MCF 10A (cell line): Measurements from ENCODE around the gene GRIK1. TPM values are rescaled to one million over a fixed set of nuclear protein-coding genes. Genes with fewer than 3 reads are reported as not detected.

Experiments
- BruUV-seq: library from RNA; stranded (reverse); fragments of 400-500 nt; replicated peaks from 2 replicates; lab custom pipeline; 2021; lab: Mats Ljungman, UMichigan
- CTCF ChIA-PET: fragments of 300-600 bp; sonication (Branson Sonifier 250); formaldehyde crosslinking; extraction: SDS; loops from one replicate; lab custom pipeline; 2021; ENCODE audit warnings: antibody characterized with exemption, inconsistent platforms; lab: Yijun Ruan, JAX
- POLR2A ChIA-PET: fragments of 300-600, 350-650 bp; sonication (Branson Sonifier 250); formaldehyde crosslinking; extraction: SDS; loops from one replicate; lab custom pipeline; 2020; ENCODE audit warnings: antibody characterized with exemption, inconsistent platforms; lab: Yijun Ruan, JAX
- DNase-seq: peaks from one replicate; pipeline ENCODE4 v3.0.0-alpha.2; 2018; ENCODE audit not compliant: unreplicated experiment
- H3K27ac Mint-ChIP-seq: one replicate; pipeline ENCODE4 v1.8.0; 2022; ENCODE audit warnings: mild to moderate bottlenecking, low read depth, mixed read lengths; ENCODE audit not compliant: unreplicated experiment
- H3K27me3 Mint-ChIP-seq: one replicate; pipeline ENCODE4 v1.8.0; 2022; ENCODE audit warnings: mixed read lengths; ENCODE audit not compliant: insufficient read depth, unreplicated experiment
- H3K36me3 Mint-ChIP-seq: one replicate; pipeline ENCODE4 v1.8.0; 2022; ENCODE audit warnings: mild to moderate bottlenecking, moderate library complexity, mixed read lengths; ENCODE audit not compliant: insufficient read depth, unreplicated experiment
- H3K4me1 Mint-ChIP-seq: one replicate; pipeline ENCODE4 v1.8.0; 2022; ENCODE audit warnings: mixed read lengths; ENCODE audit not compliant: insufficient read depth, unreplicated experiment
- H3K4me3 Mint-ChIP-seq: one replicate; pipeline ENCODE4 v1.8.0; 2022; ENCODE audit warnings: mild to moderate bottlenecking, moderate library complexity, mixed read lengths; ENCODE audit not compliant: unreplicated experiment
- H3K9me3 Mint-ChIP-seq: one replicate; pipeline ENCODE4 v1.8.0; 2022; ENCODE audit warnings: mixed read lengths; ENCODE audit not compliant: unreplicated experiment
- intact Hi-C: fragments of 100-400 bp; cut with micrococcal nuclease; formaldehyde crosslinking; loops from 2 replicates; pipeline ENCODE4 v1.14.1; 2022
- total RNA-seq: library from RNA; stranded (reverse); gene quantifications from 2 replicates; pipeline ENCODE4 v1.2.3, GENCODE V29; 2022
- TF ChIP-seq, protein P1 (sequence below): fragments of 200-600 bp; IDR thresholded peaks from one replicate; pipeline ENCODE4 v1.8.0; 2022; ENCODE audit warnings: antibody characterized with exemption, mild to moderate bottlenecking; ENCODE audit not compliant: unreplicated experiment

The GRIK1 gene
- total RNA-seq, 1 experiment from 2014 or later: not detected

DNA sequence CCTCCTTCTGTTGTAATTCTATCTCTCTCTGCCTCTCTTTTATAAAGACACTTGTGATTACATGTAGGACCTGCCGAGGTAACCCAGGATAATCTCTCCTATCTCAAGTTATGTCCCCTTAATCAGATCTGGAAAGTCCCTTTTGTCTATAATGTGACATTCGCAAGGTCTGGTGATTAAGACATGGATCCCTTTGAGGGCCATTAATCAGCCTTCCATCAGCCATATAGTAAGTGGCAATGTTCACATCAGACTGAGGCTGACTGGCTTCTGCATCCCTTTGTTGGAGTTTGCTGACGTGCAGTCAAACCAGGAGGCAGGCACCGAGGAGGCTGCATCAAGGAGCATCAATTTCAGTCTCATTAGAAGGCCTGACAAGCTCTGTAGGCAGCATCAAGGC is 431.5 kb downstream of the GRIK1 start:
- BruUV-seq: no TSS peak
- intact Hi-C loops: no loop called here

GRCh38 chr21:29506947-29507346 is 432.8 kb downstream of the GRIK1 start:
- BruUV-seq: no TSS peak
- Mint-ChIP-seq H3K27me3 (no peaks in the 10 kb centered on the region), H3K27ac (no peak overlapping the region), H3K4me3 (no peak overlapping the region), H3K9me3 (no peaks in the 10 kb centered on the region), H3K36me3 (no peaks in the 10 kb centered on the region), H3K4me1 (no peaks in the 10 kb centered on the region)
- DNase-seq: no peak
- TF ChIP-seq, protein P1, sequence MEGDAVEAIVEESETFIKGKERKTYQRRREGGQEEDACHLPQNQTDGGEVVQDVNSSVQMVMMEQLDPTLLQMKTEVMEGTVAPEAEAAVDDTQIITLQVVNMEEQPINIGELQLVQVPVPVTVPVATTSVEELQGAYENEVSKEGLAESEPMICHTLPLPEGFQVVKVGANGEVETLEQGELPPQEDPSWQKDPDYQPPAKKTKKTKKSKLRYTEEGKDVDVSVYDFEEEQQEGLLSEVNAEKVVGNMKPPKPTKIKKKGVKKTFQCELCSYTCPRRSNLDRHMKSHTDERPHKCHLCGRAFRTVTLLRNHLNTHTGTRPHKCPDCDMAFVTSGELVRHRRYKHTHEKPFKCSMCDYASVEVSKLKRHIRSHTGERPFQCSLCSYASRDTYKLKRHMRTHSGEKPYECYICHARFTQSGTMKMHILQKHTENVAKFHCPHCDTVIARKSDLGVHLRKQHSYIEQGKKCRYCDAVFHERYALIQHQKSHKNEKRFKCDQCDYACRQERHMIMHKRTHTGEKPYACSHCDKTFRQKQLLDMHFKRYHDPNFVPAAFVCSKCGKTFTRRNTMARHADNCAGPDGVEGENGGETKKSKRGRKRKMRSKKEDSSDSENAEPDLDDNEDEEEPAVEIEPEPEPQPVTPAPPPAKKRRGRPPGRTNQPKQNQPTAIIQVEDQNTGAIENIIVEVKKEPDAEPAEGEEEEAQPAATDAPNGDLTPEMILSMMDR: no peak
- ChIA-PET CTCF (no interaction called here), POLR2A (no interaction called here)
- intact Hi-C loops: no loop called here

More for the DNA sequence above, 431.5 kb downstream of the GRIK1 start:
- no peak overlapping the region for H3K27ac Mint-ChIP-seq
- H3K36me3 Mint-ChIP-seq: no peaks in the 10 kb centered on the region
- TF ChIP-seq, protein P1: no peak
- ChIA-PET POLR2A (no interaction called here), CTCF (no interaction called here)
- H3K9me3 Mint-ChIP-seq: peaks cover 5% of the 10 kb centered on the region
- no peak for DNase-seq
- H3K4me3 Mint-ChIP-seq: no peak overlapping the region
- H3K27me3 Mint-ChIP-seq: no peaks in the 10 kb centered on the region
- no peaks in the 10 kb centered on the region for H3K4me1 Mint-ChIP-seq

DNA sequence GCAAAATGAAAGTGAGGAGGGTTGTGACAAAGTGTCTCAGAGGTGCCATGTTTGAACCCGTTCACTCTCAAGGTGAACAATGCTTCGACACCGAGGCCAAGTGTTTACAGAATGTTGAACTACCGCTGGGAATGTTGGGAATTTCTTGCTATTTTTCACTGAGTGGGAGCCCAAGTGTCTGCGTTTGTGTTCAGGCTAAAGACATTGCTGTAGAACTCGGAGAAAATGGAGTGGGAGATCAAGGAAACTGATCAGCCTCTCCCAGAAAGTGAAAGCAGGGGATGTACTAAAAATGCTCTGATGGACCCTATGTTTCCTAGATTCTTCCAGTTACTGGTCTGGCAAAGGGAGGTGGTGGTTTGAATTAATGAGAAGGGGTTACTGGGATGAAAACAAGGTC is 433.6 kb downstream of the GRIK1 start:
- BruUV-seq: no TSS peak
- Mint-ChIP-seq H3K36me3 (no peaks in the 10 kb centered on the region), H3K4me1 (peaks cover 5% of the 10 kb centered on the region), H3K4me3 (no peak overlapping the region), H3K27me3 (no peaks in the 10 kb centered on the region), H3K9me3 (no peaks in the 10 kb centered on the region), H3K27ac (no peak overlapping the region)
- CTCF ChIA-PET: interaction anchor here (1.0 to 1.8 kb wide), 2 partner anchors 9 to 12 kb away, joined by 3 to 6 read pairs; no protein-coding TSS in a partner anchor
- intact Hi-C loops: no loop called here
- POLR2A ChIA-PET: no interaction called here
- TF ChIP-seq, protein P1: no peak
- DNase-seq: no peak

DNA sequence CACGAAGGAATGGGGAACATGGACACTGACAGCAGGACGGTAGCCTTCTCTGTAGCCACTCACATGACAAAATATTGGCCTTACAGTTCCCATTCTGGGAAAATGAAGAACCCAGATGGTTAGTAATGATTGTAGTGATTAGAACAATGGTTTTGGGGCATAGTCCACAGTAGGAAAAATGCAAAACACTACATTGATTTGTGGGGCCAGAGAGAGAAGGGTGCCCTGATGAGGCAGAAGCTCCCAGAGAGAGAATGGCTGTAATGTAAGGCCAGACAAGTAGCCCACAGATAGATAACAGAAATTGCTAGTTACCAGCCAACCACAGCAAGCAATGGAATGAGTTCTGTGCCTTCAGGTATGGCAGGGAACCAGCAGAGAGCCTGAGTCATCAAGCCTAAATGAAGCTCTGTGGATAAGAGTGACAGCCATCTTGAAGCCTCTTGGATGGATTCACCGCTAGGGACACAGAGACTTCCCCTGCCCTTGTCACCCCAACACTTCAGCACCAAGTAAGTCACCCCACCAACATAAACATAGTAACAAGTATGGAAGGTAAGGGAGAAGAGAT is 435.0 kb downstream of the GRIK1 start:
- H3K36me3 Mint-ChIP-seq: no peaks in the 10 kb centered on the region
- TF ChIP-seq, protein P1: no peak
- H3K4me1 Mint-ChIP-seq: peaks cover 6% of the 10 kb centered on the region
- peak; percentile 25 for DNase-seq
- intact Hi-C loops: loop anchor here (5.0 kb wide), 1 partner anchor 342 kb away; no protein-coding TSS in a partner anchor
- CTCF ChIA-PET: interaction anchor here (1.0 to 1.8 kb wide), 3 partner anchors 11 to 345 kb away, joined by 4 to 6 read pairs (median 5); no protein-coding TSS in a partner anchor
- no peaks in the 10 kb centered on the region for H3K27me3 Mint-ChIP-seq
- no peaks in the 10 kb centered on the region for H3K9me3 Mint-ChIP-seq
- no peak overlapping the region for H3K27ac Mint-ChIP-seq
- H3K4me3 Mint-ChIP-seq: no peak overlapping the region
- BruUV-seq: no TSS peak
- POLR2A ChIA-PET: no interaction called here
